Peyer's patch (tissue), 4 donors: ENCODE data around the gene LRCOL1. TPM values are rescaled to one million over a fixed set of nuclear protein-coding genes. Genes with fewer than 3 reads are reported as not detected.

Source experiments
- DNase-seq, 3 donors: peaks; one replicate each; pipeline ENCODE4 v3.0.0-alpha.2; 2017 to 2019
- H3K27ac ChIP-seq, 4 donors: fragments of 200-600 bp; sonication (generic); one replicate each; pipeline ENCODE4 v1.5.1; 2016 to 2019
- H3K27me3 ChIP-seq, 2 donors: fragments of 200-600 bp; sonication (generic); one replicate each; pipeline ENCODE4 v1.5.1; 2019
- H3K36me3 ChIP-seq, 3 donors: fragments of 200-600 bp; sonication (generic); one replicate each; pipeline ENCODE4 v1.5.1; 2016 to 2019
- H3K4me1 ChIP-seq, 4 donors: fragments of 200-600 bp; sonication (generic); one replicate each; pipeline ENCODE4 v1.5.1; 2016 to 2019
- H3K4me3 ChIP-seq, 4 donors: fragments of 200-600 bp; sonication (generic); 1 replicate in 3 of 4; 2 replicates in 1 of 4; pipeline ENCODE4 v1.5.1; 2016 to 2019; ENCODE audit warnings: mild to moderate bottlenecking in 1 of 4
- H3K9me3 ChIP-seq, 4 donors: fragments of 200-600 bp; sonication (generic); one replicate each; pipeline ENCODE4 v1.5.1; 2016 to 2019; ENCODE audit warnings: mild to moderate bottlenecking in 1 of 4
- CTCF ChIP-seq, 6 experiments: fragments of 450-650 bp in 4 of 6; fragments of 200-600 bp in 2 of 6; sonication (generic) in 1 of 6; IDR thresholded peaks; one replicate each; pipeline ENCODE4 v1.5.1; 2017 to 2019; ENCODE audit warnings: antibody characterized with exemption in 6 of 6, mild to moderate bottlenecking in 3 of 6, moderate library complexity in 1 of 6
- POLR2A ChIP-seq, 2 donors: fragments of 450-650 bp; IDR thresholded peaks; one replicate each; pipeline ENCODE4 v1.5.1; 2017; ENCODE audit warnings: antibody characterized with exemption in 2 of 2, mild to moderate bottlenecking in 2 of 2, moderate library complexity in 2 of 2
- total RNA-seq, 4 donors: library from RNA; depleted of rRNA; stranded (reverse); fragments of >200 nt; gene quantifications; one replicate each; pipeline ENCODE4 v1.1.0, GENCODE V29; 2016

LRCOL1 gene
- total RNA-seq, 4 donors from 2014 or later = not detected

GRCh38 chr12:132577191-132577920 is 33.0 kb downstream of the LRCOL1 start:
- Histone ChIP-seq H3K27ac (no peak overlapping the region), H3K4me1 (no peaks in the 10 kb centered on the region), H3K27me3 (no peaks in the 10 kb centered on the region), H3K36me3 (peaks cover 0 to 69% (median 0%) of the 10 kb centered on the region in 3 donors), H3K9me3 (no peaks in the 10 kb centered on the region), H3K4me3 (no peak overlapping the region)
- TF ChIP-seq CTCF (IDR thresholded peaks at IDR 0.05) = no peak
- no peak for TF ChIP-seq POLR2A (IDR thresholded peaks at IDR 0.05)
- no peak for DNase-seq

- no peak overlapping the region for H3K4me3 ChIP-seq
- H3K27ac ChIP-seq = no peak overlapping the region
- DNase-seq = no peak
- H3K36me3 ChIP-seq = peaks cover 0 to 68% (median 0%) of the 10 kb centered on the region in 3 donors
- H3K9me3 ChIP-seq = no peaks in the 10 kb centered on the region
- no peaks in the 10 kb centered on the region for H3K4me1 ChIP-seq
- no peaks in the 10 kb centered on the region for H3K27me3 ChIP-seq
- TF ChIP-seq POLR2A (IDR thresholded peaks at IDR 0.05) = no peak
- no peak for TF ChIP-seq CTCF (IDR thresholded peaks at IDR 0.05)
Observed at GRCh38 chr12:132576701-132577100, 33.7 kb downstream of the LRCOL1 start.

- no peaks in the 10 kb centered on the region for H3K9me3 ChIP-seq
- TF ChIP-seq CTCF (IDR thresholded peaks at IDR 0.05) = no peak
- TF ChIP-seq POLR2A (IDR thresholded peaks at IDR 0.05) = no peak
- DNase-seq = no peak
- no peak overlapping the region for H3K4me3 ChIP-seq
- no peaks in the 10 kb centered on the region for H3K27me3 ChIP-seq
- H3K27ac ChIP-seq = no peak overlapping the region
- no peaks in the 10 kb centered on the region for H3K4me1 ChIP-seq
- H3K36me3 ChIP-seq = peaks cover 0 to 72% (median 0%) of the 10 kb centered on the region in 3 donors
Observed at GRCh38 chr12:132575661-132576060, 34.7 kb downstream of the LRCOL1 start.

- H3K4me3 ChIP-seq = no peak overlapping the region
- no peak for DNase-seq
- no peaks in the 10 kb centered on the region for H3K4me1 ChIP-seq
- H3K36me3 ChIP-seq = peaks cover 0 to 76% (median 0%) of the 10 kb centered on the region in 3 donors
- TF ChIP-seq CTCF (IDR thresholded peaks at IDR 0.05) (no peak), POLR2A (IDR thresholded peaks at IDR 0.05) (no peak)
- no peaks in the 10 kb centered on the region for H3K27me3 ChIP-seq
- H3K9me3 ChIP-seq = no peaks in the 10 kb centered on the region
- no peak overlapping the region for H3K27ac ChIP-seq
Observed at GRCh38 chr12:132574271-132574996, 35.9 kb downstream of the LRCOL1 start.

- TF ChIP-seq CTCF (IDR thresholded peaks at IDR 0.05) = no peak
- no peak for TF ChIP-seq POLR2A (IDR thresholded peaks at IDR 0.05)
- Histone ChIP-seq H3K27ac (no peak overlapping the region), H3K27me3 (no peaks in the 10 kb centered on the region), H3K9me3 (no peaks in the 10 kb centered on the region), H3K4me3 (no peak overlapping the region), H3K36me3 (peaks cover 0 to 68% (median 0%) of the 10 kb centered on the region in 3 donors), H3K4me1 (no peaks in the 10 kb centered on the region)
- DNase-seq = no peak
Observed at GRCh38 chr12:132572801-132573760, 37.3 kb downstream of the LRCOL1 start.
